Erythroblast (primary cell): ENCODE data around the gene PITPNC1.
"Not testable (repeated sequence)": the region's sequence is repeated elsewhere in the genome, so short reads cannot be mapped to it uniquely, and the experiment has no call there.

ENCODE experiments used
- DNase-seq, 2 experiments: peaks; one replicate each; lab custom pipeline; 2025; lab: John Stamatoyannopoulos, UW
- GATA1 ChIP-seq: IDR thresholded peaks from 2 replicates; pipeline ENCODE4 v1.6.1; 2011; ENCODE audit warnings: low read depth, mild to moderate bottlenecking, control low read depth, low read length, moderate library complexity
- POLR2A ChIP-seq: IDR thresholded peaks from 2 replicates; pipeline ENCODE4 v1.6.1; 2011; ENCODE audit warnings: mild to moderate bottlenecking, low read length

PITPNC1 gene

DNA sequence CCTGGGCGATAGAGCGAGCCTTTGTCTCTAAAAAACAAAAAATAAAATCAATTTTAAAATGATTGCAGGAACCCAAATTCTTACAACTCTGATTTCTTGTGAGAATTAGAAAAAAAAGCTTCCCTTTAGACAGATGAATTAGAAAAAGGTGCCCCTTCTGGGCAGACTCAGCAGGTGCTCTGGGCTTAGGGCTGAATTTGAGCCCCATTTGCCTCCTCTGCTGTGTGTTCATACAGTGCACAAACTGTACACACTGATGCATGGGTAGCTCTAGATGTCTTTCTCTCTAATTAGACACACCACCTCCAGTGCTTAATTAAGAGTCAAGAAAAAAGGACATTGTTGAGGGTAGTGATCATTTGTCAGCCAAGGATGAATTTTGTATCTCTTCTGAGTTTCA is 302.1 kb downstream of the PITPNC1 start:
- DNase-seq: no peak
- no peak for TF ChIP-seq GATA1
- TF ChIP-seq POLR2A: no peak

DNA sequence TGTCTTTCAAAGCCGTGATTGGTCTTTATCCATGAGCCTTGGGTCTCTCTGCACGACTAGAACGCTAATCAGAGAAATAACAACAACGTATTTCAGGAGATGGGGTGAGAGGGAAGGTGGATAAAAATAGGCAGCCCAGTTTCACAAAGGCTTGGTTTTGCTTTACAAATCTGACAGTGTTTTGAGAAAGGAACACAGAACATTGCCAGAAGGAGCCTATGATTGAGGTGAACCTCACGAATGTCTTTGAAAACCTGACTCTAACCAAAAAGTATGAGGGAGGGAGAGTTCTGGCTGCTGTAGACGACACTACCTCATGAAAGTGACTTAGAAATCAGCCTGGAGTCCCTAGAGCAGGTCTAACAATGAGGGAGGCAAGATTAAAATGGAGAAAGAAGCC is 302.6 kb downstream of the PITPNC1 start:
- no peak for DNase-seq
- TF ChIP-seq POLR2A (no peak), GATA1 (no peak)

DNA sequence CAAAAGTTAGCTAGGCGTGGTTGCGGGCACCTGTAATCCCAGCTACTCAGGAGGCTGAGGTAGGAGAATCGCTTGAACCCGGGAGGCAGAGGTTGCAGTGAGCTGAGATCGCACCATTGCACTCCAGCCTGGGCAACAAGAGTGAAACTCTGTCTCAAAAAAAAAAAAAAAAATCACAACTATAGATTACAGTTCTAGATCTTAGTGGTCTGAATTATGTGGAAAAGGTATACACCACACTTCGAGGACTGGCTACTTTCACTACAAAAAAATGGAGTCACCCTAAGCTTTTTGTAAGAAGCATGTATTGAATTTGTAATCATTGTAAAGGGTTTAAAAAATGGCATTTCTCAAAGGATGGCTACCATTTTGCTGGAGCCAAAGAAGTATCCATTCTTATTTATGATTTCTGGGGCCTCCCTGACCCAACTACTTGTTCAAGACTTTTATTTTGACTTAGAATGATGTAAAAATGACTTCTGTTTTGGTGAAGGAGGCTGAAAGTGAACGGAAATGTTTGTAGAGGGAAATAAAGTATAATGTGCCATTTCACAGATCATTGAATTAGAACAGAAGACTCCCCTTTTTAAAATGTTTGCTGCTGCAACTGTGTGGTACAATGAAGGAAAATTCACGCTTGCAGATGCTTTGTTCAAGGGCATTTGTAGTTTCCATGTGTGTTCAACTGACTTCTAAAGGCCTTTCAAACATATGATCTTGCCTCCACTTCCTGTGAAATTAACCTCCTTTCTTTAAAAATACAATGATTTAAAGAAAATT is 303.6 kb downstream of the PITPNC1 start:
- DNase-seq: no peak
- TF ChIP-seq POLR2A: no peak
- no peak for TF ChIP-seq GATA1

GRCh38 chr17:67682196-67682595 is 305.1 kb downstream of the PITPNC1 start:
- no peak for DNase-seq
- TF ChIP-seq GATA1 (no peak), POLR2A (no peak)

DNA sequence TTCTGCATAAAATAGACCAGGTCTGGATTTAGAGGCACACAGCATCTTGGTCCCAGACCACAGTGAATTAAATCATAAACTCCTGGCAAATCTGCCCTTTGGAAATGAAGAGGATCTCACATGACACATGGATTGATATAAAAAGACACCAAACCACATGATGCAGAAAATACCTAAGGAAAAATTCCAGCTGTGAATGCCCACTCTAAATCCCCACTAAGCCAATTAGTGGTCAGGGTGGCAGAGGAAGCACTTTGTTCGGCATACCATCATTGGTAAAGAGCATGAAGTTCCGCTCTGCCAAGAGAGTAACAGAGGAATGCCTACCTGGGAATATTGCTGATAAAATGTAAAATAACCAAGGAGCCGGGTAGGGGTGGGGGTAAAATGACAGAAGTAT is 308.3 kb downstream of the PITPNC1 start:
- no peak for DNase-seq
- TF ChIP-seq POLR2A (no peak), GATA1 (no peak)

- DNase-seq: no peak
- TF ChIP-seq POLR2A (no peak), GATA1 (no peak)
These were observed 309.2 kb downstream of the PITPNC1 start for GRCh38 chr17:67686241-67686640.

- DNase-seq: no peak
- TF ChIP-seq GATA1: no peak
- no peak for TF ChIP-seq POLR2A
These were observed 310.4 kb downstream of the PITPNC1 start for GRCh38 chr17:67687511-67687910.

DNA sequence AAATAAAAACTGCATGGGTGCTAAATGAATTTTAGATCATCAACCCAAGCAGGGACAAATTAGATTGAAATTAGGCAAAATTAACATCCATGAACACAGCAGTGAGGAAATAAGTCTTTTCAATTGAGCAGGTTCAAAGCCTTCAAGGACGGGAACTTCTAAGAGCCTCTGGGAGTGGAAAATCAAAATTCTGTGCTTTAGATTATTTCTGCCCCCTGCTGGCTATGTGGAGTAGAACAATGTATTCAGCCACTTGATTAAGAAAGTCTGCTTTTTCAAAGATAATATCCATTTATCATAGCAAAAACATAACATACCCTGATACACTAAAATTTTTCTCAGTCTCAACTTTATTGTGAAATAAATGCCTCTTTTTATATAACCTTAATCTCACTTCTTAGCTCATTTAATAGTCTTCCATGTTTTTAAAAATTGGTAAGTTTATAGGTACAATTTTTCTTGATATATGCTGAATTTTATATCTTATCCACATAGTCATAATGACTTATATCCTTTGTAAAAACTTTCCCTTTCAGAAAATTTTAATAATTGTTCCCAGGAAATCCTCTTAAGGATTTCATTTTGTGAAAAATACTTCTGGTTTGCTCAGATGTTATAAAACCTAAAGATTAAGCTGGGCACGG is 312.6 kb downstream of the PITPNC1 start:
- no peak for TF ChIP-seq GATA1
- no peak for TF ChIP-seq POLR2A
- DNase-seq: peak; percentile 55 to 75

DNA sequence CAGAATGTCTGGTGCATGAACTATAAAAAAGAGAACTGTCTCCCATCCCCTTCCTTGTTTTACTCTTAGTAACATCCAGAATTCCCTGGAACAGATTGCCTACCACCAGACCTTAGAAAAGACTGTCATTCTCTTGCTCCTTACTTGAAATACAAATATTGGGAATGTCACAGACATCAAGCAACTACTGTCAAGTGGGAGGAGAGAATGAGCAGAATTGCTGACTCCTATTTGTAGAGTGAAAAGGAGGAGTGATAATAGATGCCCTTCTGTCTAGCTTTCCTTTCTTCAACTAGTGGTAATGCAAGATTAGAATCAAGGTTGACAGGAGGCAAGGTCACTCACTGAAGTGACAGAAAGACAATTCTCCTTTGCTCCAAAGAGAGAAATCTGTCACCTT is 316.7 kb downstream of the PITPNC1 start:
- no peak for TF ChIP-seq POLR2A
- no peak for TF ChIP-seq GATA1
- DNase-seq: no peak

DNA sequence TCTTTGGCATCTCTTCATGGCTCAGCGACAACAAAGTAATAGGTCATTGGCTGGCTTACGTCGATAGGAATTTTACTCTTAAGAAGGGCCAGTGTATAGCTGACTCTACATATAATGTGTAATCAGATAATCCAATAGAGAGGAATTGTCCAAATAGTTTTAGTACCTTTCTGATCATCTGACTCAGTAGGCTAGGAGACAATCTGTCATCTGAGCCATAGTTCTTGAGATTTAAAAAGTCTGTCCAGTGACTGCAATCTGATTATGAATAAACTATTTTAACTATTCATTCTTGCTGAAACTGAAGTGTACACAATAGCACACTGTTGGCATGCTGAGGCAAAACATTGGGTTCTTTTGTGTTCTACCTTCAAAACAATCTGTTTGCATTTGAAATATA is 319.3 kb downstream of the PITPNC1 start:
- TF ChIP-seq POLR2A (no peak), GATA1 (no peak)
- no peak for DNase-seq

DNA sequence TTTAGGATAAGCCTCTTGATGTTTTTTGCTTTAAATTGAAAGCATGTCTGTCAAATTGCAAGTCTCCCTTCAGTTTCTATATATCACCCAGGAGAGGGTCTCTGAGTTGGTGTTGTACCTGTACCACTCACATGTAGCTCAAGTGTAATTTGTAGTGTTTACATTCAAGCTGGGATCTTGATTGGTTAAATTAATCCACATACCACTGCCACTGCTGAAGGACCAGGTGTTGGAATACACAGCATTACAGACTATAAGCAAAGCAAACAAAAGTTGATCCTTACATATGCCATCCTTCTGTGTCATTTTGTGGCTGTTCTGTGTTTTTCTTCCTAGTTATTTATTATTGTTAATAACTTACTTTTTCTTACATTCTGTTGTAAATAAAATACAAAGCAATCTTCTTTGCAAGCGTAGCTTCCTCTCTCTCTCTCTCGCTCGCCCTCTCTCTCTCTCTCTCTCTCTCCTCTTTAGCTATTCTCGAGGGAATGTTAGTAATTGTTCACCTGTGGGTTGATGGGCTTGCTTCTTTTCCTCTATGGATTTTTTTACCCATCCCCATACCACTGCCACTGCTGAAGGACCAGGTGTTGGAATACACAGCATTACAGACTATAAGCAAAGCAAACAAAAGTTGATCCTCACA is 319.9 kb downstream of the PITPNC1 start:
- TF ChIP-seq POLR2A: no peak
- no peak for TF ChIP-seq GATA1
- DNase-seq: no peak

- no peak for DNase-seq
- no peak for TF ChIP-seq GATA1
- TF ChIP-seq POLR2A: no peak
These were observed 323.1 kb downstream of the PITPNC1 start for GRCh38 chr17:67700037-67700724.

GRCh38 chr17:67700725-67701119 is 323.6 kb downstream of the PITPNC1 start:
- no peak for DNase-seq
- TF ChIP-seq POLR2A: no peak
- TF ChIP-seq GATA1: no peak

- DNase-seq: not testable (repeated sequence)
These were observed 325.8 kb downstream of the PITPNC1 start for GRCh38 chr17:67702861-67703260.
